NCI-H1105 treated with DMSO at 0.1 percent for 48 hours (cell line): ENCODE data around the gene CUX1.

Experiments
- DNase-seq: peaks from one replicate; lab custom pipeline; 2025; lab: John Stamatoyannopoulos, UW

Gene CUX1

GRCh38 chr7:102248081-102248455, 430.6 kb downstream of the CUX1 start:
- DNase-seq, result no peak

DNA sequence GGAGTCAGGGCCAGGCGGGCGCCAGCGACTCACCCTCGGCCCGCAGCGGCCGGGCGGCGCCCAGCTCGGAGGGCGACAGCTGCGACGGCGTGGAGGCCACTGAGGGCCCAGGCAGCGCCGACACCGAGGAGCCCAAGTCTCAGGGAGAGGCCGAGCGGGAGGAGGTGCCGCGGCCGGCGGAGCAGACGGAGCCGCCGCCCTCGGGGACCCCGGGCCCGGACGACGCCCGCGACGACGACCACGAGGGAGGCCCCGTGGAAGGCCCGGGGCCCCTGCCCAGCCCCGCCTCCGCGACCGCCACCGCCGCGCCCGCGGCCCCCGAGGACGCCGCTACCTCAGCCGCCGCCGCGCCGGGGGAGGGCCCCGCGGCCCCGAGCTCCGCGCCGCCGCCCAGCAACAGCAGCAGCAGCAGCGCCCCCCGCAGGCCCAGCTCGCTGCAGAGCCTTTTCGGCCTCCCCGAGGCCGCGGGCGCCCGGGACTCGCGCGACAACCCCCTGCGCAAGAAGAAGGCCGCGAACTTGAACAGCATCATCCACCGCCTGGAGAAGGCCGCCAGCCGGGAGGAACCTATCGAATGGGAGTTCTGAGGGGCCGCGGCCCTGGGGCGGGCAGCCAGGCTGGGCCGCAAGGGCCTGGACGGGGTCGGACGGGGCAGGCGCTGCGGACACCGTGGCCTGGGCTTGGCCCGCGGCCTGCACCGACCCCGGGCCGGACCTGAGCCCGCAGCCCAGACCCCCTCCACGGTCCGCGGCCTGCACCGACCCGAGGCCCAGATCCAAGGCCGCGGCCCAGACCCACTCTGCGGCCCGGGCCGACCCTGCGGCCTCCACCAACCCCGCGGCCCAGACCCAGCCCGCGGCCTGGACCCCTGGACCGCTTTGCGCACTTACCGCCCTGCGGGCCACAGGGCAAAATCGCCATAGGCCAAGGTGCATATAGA, 431.3 kb downstream of the CUX1 start:
- DNase-seq, result no peak

DNA sequence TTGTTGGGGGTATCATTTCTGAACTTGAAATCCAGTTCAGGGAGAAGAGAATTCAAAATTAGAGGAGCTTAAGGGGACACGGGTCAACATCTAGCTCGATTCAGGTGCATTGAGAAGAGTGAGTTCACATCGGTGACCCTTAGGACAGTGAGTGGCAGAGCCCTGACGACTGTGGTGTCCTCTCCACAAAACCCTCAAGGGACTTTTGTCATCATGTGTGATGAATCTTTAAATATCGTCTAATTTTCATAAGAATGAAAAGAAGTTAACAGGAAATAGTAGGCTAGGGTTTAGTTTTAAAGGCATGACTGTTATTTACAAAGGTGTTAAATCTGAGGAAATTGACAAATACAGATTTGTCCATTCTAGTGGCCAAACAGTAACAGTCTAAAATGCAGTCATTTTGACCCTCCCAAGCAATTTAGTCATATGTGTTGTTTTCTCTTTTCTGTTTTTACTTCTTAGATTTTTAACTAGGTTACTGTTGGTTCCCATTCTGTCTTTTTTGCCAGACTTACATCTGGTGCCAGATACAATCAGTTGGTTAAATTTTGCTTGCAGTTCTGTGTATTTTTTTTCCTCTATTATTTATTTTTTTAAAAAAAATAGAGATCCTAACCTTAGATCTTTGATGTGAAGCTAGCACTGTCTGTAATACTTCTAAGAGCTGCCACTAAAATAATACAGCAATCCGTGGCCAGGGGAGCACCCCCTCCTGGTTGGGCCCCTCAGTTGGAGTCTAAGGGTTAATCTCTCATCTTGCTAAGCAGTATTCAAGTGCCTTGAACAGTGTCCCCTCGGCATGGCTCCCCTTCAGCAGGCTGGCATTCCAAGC, 434.3 kb downstream of the CUX1 start:
- no peak for DNase-seq

GRCh38 chr7:102252366-102252982, 435.0 kb downstream of the CUX1 start:
- DNase-seq, result no peak

DNA sequence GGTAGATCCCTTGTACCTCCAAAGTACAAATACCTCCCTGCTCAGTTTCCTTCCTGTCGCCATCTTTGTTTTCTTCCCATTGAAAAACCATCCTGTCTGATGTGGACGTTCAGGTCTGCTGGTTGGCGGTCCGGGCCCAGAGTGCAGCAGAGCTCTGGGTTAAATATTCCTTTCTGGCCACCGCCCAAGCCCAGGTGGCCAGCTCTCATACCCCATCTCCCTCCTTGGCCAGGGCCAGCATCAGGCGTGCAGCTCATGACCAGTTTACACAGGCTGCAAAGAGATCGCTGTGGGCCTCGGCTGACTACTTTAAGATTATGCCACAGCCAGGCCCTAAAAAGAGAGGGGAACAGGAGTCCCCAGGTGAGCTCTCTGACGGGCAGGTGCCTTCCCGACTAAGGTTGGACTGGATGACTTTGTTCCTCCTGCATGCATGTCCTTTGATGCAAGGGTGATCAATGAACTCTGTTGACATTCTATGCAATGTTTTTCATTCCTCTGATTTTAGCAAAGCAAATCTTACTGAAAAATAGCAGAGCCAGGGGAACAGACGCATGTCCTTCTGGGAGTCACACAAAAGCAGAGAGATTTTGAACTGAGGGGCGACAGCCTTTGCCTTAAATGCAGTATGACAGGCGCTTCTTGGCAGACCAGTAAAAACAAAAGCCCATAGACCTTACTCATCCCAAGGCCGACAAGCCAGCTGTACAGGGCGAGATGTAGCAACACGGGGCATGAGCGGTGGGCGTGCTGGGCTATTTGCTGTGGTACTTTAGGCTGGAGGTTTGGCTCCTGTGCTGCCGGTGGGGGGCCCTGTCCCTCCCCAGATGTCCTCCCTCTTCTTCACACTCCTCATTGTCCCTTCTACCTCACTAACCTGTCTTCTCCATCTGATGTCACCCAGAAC, 435.9 kb downstream of the CUX1 start:
- no peak for DNase-seq

GRCh38 chr7:102253973-102254370, 436.5 kb downstream of the CUX1 start:
- no peak for DNase-seq

DNA sequence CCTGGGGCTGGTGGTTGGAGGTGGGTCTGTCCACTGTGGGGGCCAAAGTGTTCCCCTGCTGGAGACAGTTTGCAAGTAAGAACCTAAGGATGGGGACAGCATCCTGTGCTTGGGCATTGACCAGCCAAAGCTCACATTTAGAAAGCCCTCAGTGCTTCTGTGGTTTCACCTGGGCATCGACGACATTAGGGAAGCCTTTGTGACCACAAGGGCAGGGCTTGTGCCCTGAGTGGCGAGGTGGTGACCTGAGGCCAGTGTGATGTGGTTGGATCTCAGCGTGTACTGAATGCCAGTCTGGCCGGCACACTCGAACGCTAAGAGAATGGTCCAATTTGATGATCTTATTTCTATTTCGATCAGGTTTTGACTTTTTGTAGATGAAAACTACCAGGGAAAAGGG, 437.1 kb downstream of the CUX1 start:
- no peak for DNase-seq

DNA sequence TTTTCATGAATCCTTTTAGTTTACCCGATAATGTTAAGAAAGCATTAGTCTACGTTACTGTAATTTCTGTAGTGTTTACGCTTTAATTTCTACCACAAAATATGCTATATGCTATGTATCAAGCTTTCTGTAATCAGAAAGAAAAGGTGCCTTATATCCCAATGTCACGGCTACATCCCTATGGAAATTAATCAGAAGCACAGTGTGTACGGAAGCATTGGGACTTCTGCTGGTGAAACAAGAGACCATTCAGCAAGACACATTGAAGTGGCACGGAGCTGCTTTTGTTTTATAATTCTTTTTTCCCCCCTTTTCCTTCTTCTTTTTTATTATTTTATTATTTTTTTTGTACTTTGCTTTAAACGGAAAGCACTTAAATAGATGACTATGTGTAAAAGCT, 438.1 kb downstream of the CUX1 start:
- no peak for DNase-seq

- no peak for DNase-seq
Measured at GRCh38 chr7:102255916-102256315, 438.5 kb downstream of the CUX1 start.

- no peak for DNase-seq
Measured at GRCh38 chr7:102258073-102258748, 440.8 kb downstream of the CUX1 start.

DNA sequence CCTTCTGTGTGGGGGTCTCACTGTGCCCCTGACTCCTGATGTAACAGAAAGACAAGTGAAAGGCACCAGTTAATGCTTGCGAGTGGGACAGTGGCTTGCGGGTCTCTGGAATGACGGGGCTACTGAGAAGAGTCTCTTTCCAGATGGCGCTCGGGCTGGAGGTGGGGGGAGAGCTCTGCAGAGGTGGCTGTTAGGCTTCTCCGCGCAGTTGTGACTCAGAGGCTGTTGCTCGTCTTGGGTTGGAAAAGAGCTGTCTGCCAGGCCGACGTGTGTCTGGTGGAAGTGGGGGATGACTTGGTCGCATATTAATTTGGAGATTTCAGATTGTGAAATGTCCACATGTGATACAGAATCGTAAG, 441.3 kb downstream of the CUX1 start:
- DNase-seq, result no peak

- no peak for DNase-seq
Measured at GRCh38 chr7:102260856-102261255, 443.4 kb downstream of the CUX1 start.

GRCh38 chr7:102261451-102261850, 444.0 kb downstream of the CUX1 start:
- no peak for DNase-seq

GRCh38 chr7:102262546-102262945, 445.1 kb downstream of the CUX1 start:
- DNase-seq, result no peak

- DNase-seq, result no peak
Measured at GRCh38 chr7:102264367-102264891, 447.0 kb downstream of the CUX1 start.

DNA sequence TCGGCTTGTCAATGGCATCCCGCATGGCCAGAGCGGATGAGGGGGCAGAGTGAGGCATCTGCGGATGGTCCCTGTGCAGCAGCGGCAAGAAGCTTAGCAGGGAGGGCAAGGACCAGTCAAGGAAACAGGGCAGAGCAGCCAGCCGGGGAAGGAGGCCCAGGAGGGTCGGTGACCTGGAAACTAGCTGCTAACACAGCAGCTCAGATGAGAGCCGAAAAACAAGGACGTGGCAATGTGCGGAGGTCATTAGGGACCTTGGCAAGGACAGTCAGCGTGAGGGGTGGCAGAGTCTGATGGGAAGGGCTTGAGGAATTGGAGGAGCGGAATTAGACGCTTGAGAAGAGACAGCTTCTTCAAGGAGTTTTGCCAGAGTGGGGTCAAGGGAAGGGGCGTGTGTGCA, 449.1 kb downstream of the CUX1 start:
- DNase-seq, result no peak

DNA sequence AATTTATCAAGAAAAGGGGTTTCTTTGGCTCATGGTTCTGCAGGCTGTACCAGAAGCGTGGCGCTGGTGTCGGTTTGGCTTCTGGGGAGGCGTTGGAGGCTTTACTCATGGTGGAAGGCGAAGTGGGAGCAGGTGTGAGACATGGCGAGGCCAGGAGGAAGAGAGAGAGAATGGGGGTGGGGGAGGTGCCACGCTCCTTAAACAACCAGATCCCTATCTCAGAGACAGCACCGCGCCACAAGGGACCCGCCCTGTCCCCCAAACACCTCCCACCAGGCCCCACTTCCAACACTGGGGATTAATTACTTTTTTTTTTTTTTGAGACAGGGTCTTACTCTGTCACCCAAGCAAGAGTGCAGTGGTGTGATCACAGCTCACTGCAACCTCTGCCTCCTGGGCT, 451.2 kb downstream of the CUX1 start:
- no peak for DNase-seq

- no peak for DNase-seq
Measured at GRCh38 chr7:102270178-102270887, 452.9 kb downstream of the CUX1 start.

DNA sequence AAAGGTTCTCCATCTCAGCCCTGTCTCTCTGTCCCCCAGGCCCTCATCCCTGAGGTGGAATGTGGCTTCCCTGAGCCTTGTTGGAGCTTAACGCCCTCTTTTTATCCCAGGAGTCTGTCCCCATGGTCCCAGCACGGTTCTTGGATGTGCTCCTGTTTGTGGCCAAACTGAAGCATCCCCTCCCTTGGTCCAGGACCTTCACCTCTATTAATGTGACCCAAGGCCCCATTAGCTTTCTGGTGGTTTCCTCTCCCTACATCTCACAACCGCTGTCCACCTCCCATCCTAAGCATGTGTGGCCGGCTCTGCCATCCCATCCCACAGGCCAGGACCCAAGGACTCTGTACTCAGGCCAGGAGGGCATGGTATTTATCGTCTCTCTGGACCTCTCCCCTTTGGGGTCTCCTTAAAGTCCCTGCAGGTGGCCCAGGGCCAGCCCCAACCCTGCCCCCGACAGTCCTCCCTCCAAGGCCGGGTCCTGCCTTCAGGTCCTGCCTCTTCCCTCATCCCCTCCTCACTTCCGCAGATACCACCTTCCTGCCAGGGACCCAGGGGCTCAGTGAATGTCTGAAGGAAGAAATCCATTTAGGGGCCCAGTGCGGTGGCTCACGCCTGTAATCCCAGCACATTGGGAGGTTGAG, 453.9 kb downstream of the CUX1 start:
- no peak for DNase-seq
